Mammary epithelial cell (primary cell): Measurements from ENCODE around the gene ANKRD55.

Experiments
- CTCF ChIP-seq, 2 donors: IDR thresholded peaks in 1 of 2; conservative IDR thresholded peaks in 1 of 2; 2 replicates each; pipeline ENCODE4 v1.5.1; 2011 to 2012; ENCODE audit warnings: inconsistent platforms in 2 of 2, low read length in 2 of 2, mild to moderate bottlenecking in 2 of 2, control low read depth in 1 of 2, low read depth in 1 of 2; ENCODE audit not compliant: insufficient read depth in 1 of 2; ENCODE audit errors: extremely low read depth in 1 of 2
- EZH2 ChIP-seq: IDR thresholded peaks from 2 replicates; pipeline ENCODE4 v1.6.1; 2012; ENCODE audit warnings: low read length, inconsistent platforms, borderline replicate concordance

GRCh38 chr5:56244627-56245026, 11.5 kb upstream of the ANKRD55 start:
- TF ChIP-seq CTCF (conservative IDR thresholded peaks at IDR 0.05 in 1 of 2, IDR thresholded peaks at IDR 0.05 in 1 of 2; ENCODE audit: extremely low read depth in 1 of 2, insufficient read depth in 1 of 2, low read depth in 1 of 2, low read length in 2 of 2), result no peak
- TF ChIP-seq EZH2, result no peak
